M059J (cell line): ENCODE results near the gene LRSAM1. TPM values are rescaled to one million over a fixed set of nuclear protein-coding genes. Genes with fewer than 3 reads are reported as not detected.

ENCODE experiments used
- DNase-seq: peaks from one replicate; pipeline ENCODE4 v3.0.0-alpha.2; 2012; ENCODE audit warnings: low read depth
- total RNA-seq: library from RNA; depleted of rRNA; stranded (reverse); fragments of >200 nt; shearing (Covaris generic); gene quantifications from 2 replicates; pipeline ENCODE4 v1.2.3, GENCODE V29; 2014

LRSAM1 gene
- total RNA-seq, 1 experiment from 2014 or later: 12.4 TPM

DNA sequence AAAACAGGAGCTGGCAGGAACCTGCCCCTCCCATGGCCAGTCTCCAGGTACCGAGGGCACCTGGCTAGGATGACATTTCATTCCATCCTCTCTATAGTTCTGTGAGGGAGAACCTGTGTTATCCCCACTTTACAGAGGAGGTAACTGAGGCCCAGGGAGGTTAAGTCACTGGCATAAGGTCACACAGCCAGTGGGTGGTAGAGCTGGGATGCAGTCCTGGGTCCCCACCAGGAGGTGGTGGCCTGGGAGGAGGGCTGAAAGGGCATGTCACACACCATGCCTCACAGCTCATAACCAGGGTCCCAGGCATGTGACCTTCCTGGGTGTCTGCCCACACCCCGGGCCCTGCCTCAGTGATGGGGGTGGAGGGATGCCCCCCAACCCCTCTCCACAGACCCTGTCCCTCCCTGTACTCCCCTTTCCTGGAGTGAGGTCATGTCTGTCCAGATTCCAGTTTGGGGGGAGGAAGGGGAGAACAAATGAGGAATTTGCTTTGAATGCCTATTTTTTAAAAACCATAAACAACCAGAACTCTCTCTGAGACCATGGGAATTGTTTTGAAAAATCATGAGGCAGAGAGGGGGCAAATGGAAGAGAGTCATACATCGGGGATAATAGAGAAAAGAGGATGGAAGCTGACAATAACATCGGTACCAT lies 83.1 kb downstream of the LRSAM1 start:
- DNase-seq: no peak

DNA sequence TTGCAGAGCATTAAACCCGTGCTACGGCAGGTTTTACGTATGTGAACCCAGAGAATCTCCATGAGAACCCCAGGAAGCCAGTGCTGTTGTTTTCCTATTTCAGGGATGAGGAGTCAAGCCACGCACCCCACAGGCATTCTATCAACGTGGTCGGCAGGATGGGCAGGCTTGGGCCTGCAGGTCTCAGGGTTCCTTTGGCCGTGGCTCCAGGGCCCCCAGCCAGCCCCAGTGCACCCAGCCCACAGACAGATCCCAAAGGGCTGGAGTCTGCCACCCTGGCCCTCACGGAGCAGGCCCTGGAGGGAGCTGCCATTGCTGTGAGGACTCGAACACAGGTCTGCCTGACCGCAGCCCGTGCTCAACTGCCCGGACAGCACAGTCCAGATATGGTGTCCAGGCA lies 83.6 kb downstream of the LRSAM1 start:
- DNase-seq: no peak

DNA sequence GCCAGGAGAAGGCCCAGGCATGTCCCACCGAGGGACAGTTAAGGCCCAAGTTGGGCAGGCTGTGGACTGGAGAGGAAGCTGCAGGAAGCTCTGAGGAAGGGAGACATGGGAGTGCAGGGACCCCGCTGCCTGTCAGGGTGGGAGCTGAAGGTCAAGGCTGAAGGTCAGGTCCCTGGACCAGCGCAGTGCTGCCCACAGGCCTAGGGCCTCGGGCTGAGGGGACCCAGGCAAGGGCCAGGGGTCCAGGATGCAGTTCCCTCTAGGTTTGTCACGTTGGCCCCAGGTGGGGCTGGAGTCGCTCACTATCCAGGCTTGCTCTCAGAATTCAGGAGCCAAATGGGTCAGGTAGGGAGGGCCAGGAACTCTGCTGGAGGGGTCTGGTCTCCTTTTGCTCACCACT lies 84.1 kb downstream of the LRSAM1 start:
- DNase-seq: no peak

DNA sequence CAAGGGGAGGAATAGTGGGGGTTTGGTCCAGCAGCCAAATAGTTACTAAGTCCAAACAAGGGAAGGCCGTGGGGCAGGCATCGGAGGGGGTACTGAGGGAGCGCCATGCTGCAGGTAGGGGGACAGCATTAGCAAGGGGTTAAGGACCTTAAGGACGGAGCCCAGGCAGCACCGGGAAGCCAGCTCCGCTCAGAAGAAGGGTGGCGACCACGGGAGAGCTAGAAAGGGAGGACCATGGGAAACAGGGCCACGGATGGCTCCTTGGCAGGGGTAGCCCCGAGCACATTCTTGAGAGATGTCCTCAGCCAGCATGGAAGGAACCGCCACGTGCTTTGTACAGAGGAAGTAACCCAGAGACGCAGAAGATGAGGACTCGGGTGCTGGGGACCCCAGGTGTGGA lies 84.5 kb downstream of the LRSAM1 start:
- DNase-seq: peak; percentile 52

DNA sequence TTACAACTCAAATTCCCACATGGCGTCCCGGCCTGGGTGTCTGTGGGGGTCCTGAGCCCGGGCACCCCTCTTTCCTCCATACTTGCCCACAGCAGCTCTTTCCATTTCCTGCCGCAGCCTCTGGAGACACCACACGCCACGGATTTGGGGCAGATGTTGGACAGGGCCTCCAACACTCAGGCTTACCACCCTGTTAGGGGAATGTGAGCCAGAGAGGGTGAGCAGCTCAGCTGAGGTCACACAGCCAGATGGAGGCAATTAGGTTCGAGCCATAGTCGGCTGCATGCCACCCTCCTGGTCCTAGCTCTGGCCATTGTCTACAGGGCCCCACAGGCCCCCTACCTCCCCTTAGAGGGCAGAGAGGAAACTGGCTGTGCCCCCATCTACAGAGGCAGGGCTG lies 85.2 kb downstream of the LRSAM1 start:
- DNase-seq: no peak

DNA sequence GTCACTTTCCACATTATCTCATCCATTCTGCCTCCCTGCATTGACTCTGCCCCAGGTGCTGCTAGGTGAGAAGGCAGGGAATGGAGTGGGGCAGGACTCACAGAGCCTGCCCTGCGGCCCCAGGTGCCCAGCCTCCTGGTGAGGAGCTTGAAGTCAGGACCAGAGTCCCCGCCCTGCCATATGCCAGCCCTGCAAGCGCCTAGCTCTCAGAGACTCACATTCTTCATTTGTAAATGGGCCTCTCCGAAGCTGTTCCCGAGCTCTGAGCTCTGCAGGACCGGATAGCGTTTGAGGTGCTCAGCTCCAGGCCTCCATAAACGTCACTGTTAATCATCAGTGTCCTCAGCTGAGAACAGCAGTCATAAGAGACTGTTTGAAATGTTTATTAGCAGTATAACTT lies 85.7 kb downstream of the LRSAM1 start:
- DNase-seq: no peak

DNA sequence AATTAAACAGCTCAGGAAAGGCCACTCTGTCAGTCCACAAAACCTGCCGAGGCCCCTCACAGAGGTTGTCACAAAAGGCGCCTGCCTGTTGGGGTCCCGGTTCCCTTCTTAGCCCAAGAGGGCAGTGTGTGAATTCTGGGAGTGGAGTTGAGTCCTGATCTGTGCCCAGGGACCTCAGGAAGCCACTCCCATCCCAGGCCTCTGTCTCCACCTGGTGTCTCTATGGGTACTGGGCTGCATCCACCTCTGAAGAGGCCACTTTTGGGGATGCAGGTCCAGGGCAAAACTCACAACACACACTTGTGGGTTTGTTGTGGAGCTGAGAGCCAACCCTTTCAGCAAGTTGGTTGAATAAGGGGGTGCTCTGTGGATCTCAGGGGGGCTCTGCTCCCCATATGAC lies 86.5 kb downstream of the LRSAM1 start:
- no peak for DNase-seq

DNA sequence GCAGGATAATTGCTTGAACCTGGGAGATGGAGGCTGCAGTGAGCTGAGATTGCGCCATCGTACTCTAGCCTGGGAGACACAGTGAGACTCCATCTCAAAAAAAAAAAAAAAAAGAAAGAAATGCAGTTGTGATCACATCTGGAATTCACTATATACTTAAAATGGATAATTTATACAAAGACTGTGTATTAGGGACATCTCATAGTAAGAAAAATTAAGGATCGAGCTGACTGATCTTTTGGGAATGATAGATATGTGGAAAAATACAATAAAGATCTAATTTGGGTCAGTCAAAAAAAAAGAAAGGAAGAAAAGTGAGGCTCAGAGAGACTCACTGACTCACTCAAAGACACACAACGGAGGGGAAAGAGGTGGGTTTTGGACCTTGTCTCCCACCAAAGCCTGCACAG lies 87.5 kb downstream of the LRSAM1 start:
- DNase-seq: no peak

DNA sequence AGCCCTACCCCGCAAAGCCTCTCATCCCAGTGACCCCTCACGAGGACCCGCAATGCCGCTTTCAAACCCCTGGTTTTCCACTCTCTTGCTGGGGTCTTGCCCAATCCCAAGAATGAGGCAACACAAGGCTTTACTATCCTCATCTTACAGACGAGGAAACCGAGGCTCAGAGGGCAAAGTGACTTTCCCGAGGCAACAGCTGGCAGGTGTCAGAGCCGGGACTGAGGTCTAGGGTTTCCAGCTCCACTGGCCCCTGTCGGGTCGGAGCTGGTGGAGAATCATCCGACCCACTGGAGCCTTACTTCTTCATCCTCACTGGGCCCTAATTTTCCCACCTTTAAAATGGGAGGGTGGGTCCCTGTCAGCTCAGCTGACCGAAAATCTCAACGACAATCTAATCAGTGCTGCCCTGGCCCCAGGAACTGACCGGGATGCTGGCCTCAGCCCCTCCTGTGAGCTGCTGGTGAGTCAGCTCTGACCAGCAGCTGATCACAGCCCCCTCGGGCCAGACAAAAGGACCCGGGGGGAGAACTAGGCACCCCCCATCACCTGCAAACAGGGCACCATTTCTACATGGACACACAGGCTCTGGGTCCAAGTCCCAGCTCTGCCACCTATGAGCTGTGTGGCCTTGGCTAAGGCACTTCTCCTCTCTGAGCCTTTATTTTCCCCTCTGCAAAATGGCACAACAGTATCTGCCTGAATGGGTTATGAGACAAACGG lies 88.1 kb downstream of the LRSAM1 start:
- DNase-seq: peak; percentile 66

DNA sequence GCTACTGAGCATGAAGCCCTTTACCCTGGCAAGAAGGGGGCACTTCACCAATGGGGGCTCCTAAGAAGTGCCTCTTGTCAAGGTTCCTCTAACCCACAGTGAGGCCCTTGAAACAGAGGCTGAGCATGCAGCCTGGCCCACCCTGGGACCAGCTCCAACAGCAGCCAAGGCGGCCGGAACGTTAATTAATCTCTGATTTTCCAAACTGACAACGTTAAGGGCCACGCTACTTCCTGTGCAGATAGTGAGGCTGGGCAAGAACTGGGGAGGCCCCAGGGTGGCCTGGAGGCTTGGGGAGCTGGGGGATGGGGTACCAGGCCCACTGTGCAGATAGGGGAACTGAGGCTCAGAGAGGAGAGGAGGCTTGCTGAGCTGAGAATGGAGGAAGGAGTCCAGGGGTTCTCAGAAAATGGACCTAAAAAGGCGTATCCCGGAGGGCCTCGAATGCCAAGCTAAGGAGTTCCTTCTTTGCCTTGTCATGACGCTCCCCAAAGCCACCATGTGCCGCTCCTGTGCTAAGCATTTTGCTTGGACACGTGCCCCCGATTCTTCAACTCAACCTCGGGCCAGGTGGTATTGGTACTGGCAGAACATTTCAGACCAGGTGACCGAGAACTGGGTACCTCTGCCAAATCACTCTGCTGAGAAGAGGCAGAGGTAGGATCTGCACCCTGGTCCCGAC lies 88.8 kb downstream of the LRSAM1 start:
- DNase-seq: no peak

DNA sequence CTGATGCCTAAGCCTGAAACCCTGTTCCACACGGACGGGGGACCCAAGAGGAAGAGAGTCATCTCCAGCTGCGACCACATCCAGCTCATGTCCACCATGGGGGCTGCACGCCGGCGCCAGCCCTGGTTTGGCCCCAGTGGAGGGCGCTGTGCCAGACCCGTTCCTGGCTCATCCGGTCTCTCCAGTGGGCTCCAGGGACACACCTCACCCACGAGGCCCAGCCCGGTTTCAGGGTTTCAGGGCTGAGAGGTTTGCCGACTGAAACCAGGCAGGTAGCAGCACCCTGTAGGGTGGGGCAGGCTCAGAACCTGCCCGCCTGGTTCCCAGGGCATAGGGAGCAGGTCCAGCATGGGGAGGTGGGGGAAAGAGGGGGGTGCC lies 89.3 kb downstream of the LRSAM1 start:
- DNase-seq: no peak

DNA sequence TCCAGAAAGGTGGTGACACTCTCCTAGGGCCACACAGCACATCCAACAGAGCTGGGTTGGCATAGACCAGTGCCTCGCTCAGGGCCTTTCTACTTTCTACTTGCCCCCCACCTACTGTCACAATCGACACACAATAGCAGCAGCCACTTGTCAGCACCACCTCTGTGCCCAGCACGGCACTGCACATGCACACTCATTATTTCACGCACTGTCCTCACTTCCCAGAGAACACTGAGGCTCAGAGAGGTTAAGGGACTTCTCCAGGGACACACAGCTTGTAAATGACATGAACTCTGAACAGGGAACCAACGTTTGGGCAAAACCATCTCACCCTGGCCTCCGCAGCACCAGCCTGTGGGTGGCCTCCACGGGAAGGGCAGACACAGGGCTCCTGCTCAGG lies 89.9 kb downstream of the LRSAM1 start:
- no peak for DNase-seq

DNA sequence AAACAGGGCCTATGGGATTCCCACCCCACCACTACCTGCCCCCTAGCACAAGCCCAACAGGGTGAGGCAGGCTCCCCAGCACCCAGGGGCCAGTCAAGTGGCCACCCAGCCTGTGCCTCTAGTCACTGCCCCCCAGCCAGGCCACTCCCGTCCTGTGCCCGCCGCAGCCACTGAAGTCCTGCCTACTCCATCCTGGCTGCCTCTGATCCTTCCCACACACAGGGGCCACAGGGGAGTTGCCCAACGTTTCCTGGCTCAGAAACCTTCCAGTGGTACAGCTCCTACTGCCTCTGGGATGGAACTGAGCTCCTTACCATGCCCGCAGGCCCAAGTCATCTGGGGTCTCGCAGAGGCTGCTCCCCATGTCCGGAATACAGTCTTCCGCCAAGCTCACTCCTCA lies 90.6 kb downstream of the LRSAM1 start:
- no peak for DNase-seq

DNA sequence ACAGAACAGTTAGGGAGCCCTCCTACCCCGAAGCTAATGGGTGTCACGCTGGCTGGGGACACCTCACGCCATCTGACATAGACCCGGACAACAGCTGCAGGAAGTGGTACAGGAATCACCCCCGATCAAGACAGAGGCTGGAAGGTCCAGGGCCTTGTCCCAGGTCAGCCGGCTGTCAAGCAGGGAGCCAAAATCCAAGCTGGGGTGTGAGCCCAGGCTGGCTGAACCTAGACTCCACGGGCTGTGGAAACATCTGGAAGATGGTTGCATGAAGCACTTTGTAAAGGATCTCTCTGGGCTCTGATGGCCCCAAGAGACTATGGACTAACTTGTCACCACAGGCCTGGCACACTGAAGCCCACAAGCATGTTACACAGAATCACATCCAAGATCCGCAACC lies 91.9 kb downstream of the LRSAM1 start:
- no peak for DNase-seq

DNA sequence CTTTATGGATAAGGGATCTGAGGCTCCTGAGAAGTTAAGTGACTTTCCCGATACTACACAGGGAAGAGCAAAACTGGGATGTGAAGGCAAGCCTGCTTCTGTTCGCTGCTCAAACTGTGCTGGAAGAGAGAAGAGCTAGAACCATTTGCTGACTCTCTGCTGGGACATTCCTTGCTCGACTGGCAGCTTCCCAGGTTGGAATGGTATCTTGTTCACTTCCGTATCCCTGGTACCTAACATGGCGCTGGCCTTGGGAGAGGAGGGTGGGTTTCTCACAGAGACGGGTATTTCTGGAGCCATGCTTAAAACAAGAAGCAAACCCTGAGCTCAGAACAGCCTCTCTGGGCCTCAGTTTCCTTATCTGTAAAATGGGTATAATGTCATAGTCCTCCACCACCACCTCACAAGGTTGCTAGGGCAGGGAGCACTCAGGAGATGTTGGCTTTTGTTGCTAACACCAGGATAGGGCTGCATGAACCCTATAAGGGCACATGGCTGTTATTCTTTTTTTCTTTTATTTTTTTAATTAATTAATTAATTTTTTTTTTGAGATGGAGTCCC lies 92.7 kb downstream of the LRSAM1 start:
- DNase-seq: no peak

DNA sequence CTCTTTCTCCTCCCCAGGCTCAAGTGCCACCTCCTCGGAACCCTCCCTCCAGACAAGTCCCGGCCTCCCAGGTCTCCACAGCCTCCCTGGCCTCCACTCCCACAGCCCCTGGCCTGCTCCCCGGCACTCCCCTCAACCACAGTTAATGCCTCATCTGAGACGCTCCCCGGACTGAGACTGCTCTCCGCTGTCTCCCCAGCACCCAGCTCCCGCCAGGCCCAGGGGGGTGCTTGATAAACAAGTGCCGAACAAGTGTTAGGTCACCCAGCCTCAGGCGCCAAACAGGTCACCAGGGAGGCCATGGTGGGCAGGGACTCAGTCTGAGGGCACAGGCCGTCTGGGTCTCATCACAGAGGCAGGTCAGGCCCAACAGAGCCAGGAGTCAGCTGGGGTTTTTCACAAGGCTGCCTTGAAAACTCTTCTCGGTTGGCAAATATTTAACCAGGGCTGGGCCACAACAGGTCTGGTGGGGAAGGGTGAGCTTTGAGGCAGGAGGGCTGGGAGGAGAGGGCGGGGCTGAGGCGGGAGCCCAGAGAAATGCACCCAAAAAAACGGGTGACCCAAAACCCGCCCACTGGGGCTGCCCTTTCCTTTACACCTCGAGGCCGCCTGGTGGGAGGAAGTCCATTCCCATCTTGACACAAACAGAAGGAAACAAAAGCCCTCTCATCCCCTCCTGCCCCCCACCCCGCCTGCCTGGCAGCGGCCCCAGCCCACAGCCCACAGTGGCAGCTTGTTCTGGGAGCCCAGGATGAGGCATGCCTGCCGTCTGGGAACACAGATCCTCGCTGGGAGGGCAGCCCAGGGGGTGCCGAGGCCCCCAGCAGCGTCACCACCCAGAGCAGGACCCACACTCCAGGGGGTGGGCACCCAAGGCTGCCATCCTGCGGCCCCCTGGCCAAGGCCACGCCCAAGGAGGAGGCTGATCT lies 94.2 kb downstream of the LRSAM1 start:
- DNase-seq: peak; percentile 96

DNA sequence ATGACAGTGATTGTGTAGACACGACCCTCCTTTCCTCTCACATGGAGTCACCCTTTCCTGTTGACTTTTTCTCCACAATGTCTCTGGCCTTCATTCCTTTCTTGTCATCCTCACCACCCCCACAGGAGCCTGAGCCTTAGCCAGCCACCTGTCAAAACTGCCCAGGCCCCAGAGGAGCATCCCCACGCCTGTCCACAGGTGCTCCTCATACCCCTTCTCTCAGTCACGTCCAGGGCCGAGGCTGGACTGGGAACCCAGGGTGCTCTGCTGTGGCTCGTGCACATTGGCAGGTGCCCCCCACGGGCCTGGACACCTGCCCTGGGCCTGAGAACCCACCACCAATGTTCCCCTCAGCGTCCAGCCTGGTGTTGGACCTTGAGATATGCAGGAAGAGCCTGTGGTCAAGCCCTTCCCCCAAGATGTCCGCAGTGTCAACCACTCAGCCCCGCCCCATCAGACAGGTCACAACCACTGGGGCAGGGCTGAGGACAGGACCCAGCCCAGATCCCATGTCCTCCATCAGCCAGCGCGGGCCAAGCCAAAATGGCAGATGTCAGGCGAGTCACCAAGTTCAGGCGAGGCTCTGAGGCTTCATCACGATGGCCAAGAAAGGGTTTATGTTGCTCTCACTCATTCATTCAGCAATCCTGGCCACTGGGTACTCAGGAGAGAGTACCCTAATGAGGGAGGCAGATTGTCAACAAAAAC lies 95.0 kb downstream of the LRSAM1 start:
- peak; percentile 87 for DNase-seq

DNA sequence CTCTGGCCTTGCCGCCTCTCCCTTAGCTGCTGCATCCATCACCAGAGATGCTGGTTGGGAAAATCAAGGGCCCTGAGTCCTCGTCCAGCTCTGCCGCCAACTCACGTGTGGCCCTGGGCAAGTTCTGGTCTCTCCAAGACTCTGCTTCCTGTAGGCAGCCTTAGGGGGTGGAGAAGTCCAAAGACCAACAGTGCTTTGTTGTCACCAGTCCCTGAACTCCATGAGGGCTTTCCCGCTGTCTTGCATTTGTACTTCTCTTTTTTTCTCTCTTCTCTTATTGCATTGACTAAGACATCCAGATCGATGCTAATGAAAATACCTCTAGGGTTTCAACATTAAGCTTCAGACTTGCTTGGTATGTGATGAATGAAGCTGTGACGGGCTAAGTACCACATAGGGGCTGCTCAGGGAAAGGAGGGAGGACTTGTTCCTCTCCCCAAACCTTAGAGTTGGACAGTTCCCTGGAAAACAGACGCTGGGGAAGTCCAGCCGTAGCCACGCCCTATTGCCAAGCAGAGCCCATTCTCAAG lies 97.1 kb downstream of the LRSAM1 start:
- no peak for DNase-seq

DNA sequence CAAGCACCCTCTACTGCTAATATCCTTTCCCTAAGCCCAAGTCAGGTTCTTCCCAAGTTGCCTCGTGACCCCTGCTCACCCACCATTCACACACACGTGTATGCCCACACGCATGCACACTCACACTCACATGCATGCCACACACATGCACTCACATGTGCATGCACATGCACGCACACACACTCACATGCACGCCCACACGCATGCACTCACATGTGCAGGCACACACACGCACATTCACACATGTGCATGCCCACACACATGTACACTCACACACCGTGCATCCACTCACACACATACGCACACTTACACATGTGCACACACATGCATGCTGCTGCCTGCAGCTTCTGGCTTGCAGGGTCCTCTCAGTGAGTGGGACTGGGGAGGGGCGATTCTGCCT lies 97.9 kb downstream of the LRSAM1 start:
- DNase-seq: no peak

DNA sequence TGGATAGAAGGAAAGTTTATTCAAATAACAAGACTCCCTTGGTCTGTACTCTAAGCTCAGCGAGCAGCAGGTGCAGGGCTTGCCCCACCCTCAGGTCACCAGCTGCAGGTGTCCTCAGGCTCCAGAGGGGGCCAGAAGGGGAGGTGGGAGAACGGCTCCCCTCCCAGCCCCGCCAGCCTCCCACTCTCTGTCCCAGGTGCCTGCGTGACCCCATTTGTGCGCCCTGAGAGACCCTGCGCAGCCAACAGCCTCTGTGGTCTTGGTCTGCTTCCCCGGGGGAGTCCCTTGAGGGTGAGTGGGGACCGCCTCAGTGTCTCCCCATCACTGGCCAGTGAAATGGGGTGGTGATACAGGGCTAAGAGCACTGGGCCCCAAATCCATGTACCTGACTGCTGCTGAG lies 98.4 kb downstream of the LRSAM1 start:
- no peak for DNase-seq

DNA sequence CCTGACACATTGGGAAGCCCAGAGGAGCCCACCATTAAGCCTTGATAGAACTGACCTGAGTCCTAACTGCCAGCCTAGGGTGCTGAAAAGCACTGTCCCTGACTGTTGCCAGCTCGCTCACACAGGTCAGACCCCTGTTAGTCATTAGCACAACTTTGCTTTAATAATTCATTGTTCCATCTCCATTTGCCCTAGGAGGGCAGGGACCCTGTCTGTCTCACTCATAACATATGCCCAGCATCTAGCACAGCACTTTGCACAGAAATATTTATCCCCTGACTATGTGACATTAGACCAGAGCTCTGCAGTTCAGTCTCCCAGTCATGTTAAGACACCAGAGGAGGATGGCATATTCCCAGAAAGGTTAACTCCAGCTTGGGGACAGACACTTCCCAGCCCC lies 99.0 kb downstream of the LRSAM1 start:
- DNase-seq: no peak
